AG04450 (cell line): ENCODE measurements around the gene MAML3. TPM values are rescaled to one million over a fixed set of nuclear protein-coding genes. Genes with fewer than 3 reads are reported as not detected.

ENCODE experiments used
- CTCF ChIA-PET: fragments of 300-600, 350-600 bp; formaldehyde crosslinking; extraction: SDS; loops from one replicate; lab custom pipeline; 2022; ENCODE audit warnings: antibody characterized with exemption, inconsistent platforms; lab: Charles Lee
- POLR2A ChIA-PET: fragments of 350-600 bp; formaldehyde crosslinking; extraction: SDS; loops from one replicate; lab custom pipeline; 2021; ENCODE audit warnings: antibody characterized with exemption, inconsistent platforms; lab: Yijun Ruan, JAX
- DNase-seq: peaks from one replicate; pipeline ENCODE4 v3.0.0-alpha.2; 2011; ENCODE audit warnings: low read depth, low spot score
- H3K27ac ChIP-seq: one replicate; pipeline ENCODE4 v1.5.1; 2012; ENCODE audit warnings: low read depth, low read length, control low read depth
- H3K27me3 ChIP-seq: one replicate; pipeline ENCODE4 v1.6.0; 2012; ENCODE audit warnings: low read length; ENCODE audit not compliant: control insufficient read depth, insufficient read depth
- H3K4me3 ChIP-seq: 2 replicates; pipeline ENCODE4 v1.5.1; 2011; ENCODE audit warnings: mild to moderate bottlenecking, low read depth, low read length, control low read depth
- H3K9me3 ChIP-seq: 2 replicates; pipeline ENCODE4 v1.5.1; 2012; ENCODE audit warnings: low read length; ENCODE audit not compliant: control insufficient read depth, insufficient read depth
- polyA plus RNA-seq: library from polyadenylated mRNA; depleted of rRNA; stranded (reverse); fragments of >200 nt; gene quantifications from 2 replicates; pipeline ENCODE4 v1.2.3, GENCODE V29; 2011
- TF ChIP-seq, protein P1 (sequence below): IDR thresholded peaks from 2 replicates; pipeline ENCODE4 v1.5.1; 2011; ENCODE audit warnings: low read depth, low read length, control low read depth, inconsistent platforms

The MAML3 gene
- polyA plus RNA-seq, 1 experiment, result 4.1 TPM

DNA sequence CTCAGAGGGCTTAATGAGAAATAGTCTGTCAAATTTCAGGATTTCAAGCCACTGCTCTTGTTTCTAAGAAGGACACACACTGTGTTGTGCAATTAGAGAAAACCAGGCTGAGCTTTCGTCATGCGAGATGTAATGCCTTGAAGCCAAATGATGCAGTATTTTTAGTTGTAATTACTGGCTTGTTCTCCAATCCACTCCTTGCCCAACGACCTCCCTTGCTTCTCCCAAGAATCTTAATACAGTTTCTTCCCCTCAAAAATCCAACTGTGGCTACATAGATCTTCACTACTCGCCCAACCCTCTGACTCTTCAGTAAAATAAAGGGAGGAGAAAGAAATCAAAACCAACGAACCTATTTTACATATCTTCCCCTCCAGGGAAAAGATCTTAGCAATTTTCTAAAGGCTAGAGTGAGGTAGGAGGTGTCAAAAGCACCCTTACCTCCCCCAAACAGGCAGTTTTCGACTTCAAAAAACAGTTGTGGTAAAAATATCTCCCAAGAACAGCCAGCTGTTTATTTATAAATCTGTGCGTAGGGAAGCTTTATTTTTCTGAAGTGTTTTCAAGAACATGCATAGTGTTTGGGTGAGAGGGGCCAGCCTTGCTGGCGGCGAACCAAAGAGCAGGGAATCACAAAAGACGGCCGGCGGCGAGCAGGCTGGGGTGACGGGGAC is 419.6 kb downstream of the MAML3 start:
- ChIA-PET CTCF (interaction anchor here (0.5 to 3.1 kb wide), 22 partner anchors 14 to 812 kb away, joined by 3 to 19 read pairs (median 3); no protein-coding TSS in a partner anchor), POLR2A (interaction anchor here (0.6 kb wide), 1 partner anchor 347 kb away, joined by 3 read pairs; no protein-coding TSS in a partner anchor)
- Histone ChIP-seq H3K9me3 (no peaks in the 10 kb centered on the region), H3K27me3 (no peaks in the 10 kb centered on the region), H3K4me3 (peak overlapping the region; percentile 63), H3K27ac (peak overlapping the region; percentile 61)
- TF ChIP-seq, protein P1, sequence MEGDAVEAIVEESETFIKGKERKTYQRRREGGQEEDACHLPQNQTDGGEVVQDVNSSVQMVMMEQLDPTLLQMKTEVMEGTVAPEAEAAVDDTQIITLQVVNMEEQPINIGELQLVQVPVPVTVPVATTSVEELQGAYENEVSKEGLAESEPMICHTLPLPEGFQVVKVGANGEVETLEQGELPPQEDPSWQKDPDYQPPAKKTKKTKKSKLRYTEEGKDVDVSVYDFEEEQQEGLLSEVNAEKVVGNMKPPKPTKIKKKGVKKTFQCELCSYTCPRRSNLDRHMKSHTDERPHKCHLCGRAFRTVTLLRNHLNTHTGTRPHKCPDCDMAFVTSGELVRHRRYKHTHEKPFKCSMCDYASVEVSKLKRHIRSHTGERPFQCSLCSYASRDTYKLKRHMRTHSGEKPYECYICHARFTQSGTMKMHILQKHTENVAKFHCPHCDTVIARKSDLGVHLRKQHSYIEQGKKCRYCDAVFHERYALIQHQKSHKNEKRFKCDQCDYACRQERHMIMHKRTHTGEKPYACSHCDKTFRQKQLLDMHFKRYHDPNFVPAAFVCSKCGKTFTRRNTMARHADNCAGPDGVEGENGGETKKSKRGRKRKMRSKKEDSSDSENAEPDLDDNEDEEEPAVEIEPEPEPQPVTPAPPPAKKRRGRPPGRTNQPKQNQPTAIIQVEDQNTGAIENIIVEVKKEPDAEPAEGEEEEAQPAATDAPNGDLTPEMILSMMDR, result no peak
- no peak for DNase-seq

DNA sequence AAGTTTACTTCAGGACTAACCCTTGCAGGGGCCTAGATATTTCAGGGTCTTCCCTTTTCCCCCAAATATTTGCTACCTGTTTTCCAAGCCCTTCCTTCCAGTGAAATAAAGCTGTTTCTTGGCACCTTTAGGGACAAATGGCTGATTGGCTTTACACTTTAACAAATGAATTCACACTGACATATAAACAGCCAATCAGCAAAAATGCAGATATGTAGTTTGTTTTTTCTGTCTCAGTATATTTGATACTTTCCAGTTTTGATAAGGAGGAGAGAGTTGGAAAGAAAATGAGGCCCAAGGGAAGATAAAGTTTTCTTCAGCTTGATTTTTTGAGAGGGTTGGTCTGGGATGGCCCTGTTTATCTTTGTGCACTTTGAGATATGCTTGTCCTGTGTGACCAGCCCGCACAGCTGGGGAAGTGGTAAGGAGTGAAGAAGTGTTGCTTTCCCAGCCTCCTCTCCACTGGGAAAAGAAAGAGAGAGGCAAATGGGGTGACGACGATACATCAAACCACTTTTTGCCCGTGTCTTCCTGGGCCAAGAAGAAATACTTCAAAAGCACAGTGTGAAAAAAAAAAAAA is 420.9 kb downstream of the MAML3 start:
- CTCF ChIA-PET, result interaction anchor here (0.6 to 3.1 kb wide), 6 partner anchors 76 to 877 kb away, joined by 3 to 19 read pairs (median 4); partner anchors contain the start of gene ELMOD2

DNA sequence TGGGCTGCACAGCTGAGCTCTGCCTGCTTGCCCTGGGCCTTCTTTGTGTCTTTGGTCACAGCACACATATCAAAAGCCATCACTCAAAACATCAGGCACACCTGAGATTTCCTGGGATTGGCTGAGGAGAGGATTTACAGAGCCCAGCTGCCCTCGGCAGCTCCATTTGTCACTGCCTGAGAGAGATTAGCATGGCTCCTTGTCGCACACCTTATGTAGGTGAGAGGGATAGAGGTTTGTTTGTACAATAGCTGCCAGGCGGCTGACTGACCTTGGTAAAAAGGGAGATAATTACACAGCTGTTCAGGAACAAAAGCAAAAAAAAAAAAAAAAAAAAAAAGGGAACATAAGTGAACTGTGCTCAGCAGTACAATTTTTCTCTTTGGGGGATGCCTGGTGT is 425.1 kb downstream of the MAML3 start:
- H3K9me3 ChIP-seq, result no peaks in the 10 kb centered on the region
- no peak overlapping the region for H3K27ac ChIP-seq
- CTCF ChIA-PET, result interaction anchor here (1.9 kb wide), 1 partner anchor 11 kb away, joined by 7 read pairs; no protein-coding TSS in a partner anchor
- H3K27me3 ChIP-seq, result no peaks in the 10 kb centered on the region
- TF ChIP-seq, protein P1, result no peak
- H3K4me3 ChIP-seq, result no peak overlapping the region
- POLR2A ChIA-PET, result interaction anchor here (0.7 kb wide), 1 partner anchor 114 kb away, joined by 4 read pairs; no protein-coding TSS in a partner anchor
- no peak for DNase-seq

More for the DNA sequence above, 420.9 kb downstream of the MAML3 start:
- no peaks in the 10 kb centered on the region for H3K27me3 ChIP-seq
- H3K4me3 ChIP-seq, result no peak overlapping the region
- TF ChIP-seq, protein P1, result no peak
- DNase-seq, result no peak
- H3K9me3 ChIP-seq, result no peaks in the 10 kb centered on the region
- H3K27ac ChIP-seq, result no peak overlapping the region
- POLR2A ChIA-PET, result no interaction called here

DNA sequence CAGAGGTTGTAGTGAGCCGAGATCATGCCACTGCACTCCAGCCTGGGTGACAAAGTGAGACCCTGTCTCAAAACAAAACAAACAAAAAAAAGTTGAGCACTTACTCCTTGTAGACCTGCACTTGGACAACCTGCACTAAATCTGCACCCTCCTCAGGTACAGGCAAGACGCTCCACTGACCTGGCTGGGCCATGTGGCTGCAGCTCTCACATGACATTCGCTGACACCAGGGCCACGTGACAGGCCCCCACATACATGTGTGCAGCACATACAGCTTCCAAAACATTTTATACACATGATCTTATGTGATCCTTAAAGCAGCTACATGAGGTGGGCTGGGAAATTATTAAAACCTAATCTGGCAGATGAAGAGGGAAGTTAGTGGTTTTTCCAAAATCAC is 425.8 kb downstream of the MAML3 start:
- CTCF ChIA-PET, result interaction anchor here (1.9 kb wide), 1 partner anchor 12 kb away, joined by 7 read pairs; no protein-coding TSS in a partner anchor

More for the DNA sequence above, 425.8 kb downstream of the MAML3 start:
- no peak for DNase-seq
- no peak overlapping the region for H3K27ac ChIP-seq
- no peak overlapping the region for H3K4me3 ChIP-seq
- no peaks in the 10 kb centered on the region for H3K9me3 ChIP-seq
- TF ChIP-seq, protein P1, result no peak
- POLR2A ChIA-PET, result no interaction called here
- no peaks in the 10 kb centered on the region for H3K27me3 ChIP-seq
